HepG2 (cell line): ENCODE measurements around the gene CD300A. TPM values are rescaled to one million over a fixed set of nuclear protein-coding genes. Genes with fewer than 3 reads are reported as not detected.

Experiments
- BCL3 ChIP-seq: sonication (generic); formaldehyde crosslinking; IDR thresholded peaks from 2 replicates; pipeline ENCODE4 v1.5.1; 2020; ENCODE audit warnings: mild to moderate bottlenecking, missing genetic modification reagents, moderate library complexity
- CBFB ChIP-seq: sonication (generic); formaldehyde crosslinking; IDR thresholded peaks from 2 replicates; pipeline ENCODE4 v1.4.0; 2020; ENCODE audit warnings: missing genetic modification reagents
- FOSL1 ChIP-seq: sonication (generic); formaldehyde crosslinking; IDR thresholded peaks from 2 replicates; pipeline ENCODE4 v1.9.0; 2021; ENCODE audit warnings: missing genetic modification reagents, borderline replicate concordance
- JARID2 ChIP-seq: sonication (generic); formaldehyde crosslinking; IDR thresholded peaks from 2 replicates; pipeline ENCODE4 v1.8.1; 2023; ENCODE audit warnings: missing genetic modification reagents, inconsistent platforms; ENCODE audit not compliant: insufficient replicate concordance
- KIAA2018 ChIP-seq: sonication (generic); formaldehyde crosslinking; IDR thresholded peaks from 2 replicates; pipeline ENCODE4 v1.5.0; 2020; ENCODE audit warnings: mild to moderate bottlenecking, missing genetic modification reagents, borderline replicate concordance
- NCOA2 ChIP-seq: sonication (generic); formaldehyde crosslinking; IDR thresholded peaks from 2 replicates; pipeline ENCODE4 v1.8.0; 2022; ENCODE audit warnings: inconsistent platforms
- NKX3-1 ChIP-seq: sonication (generic); formaldehyde crosslinking; IDR thresholded peaks from 2 replicates; pipeline ENCODE4 v1.5.0; 2020; ENCODE audit warnings: missing genetic modification reagents
- SIX4 ChIP-seq: sonication (generic); formaldehyde crosslinking; IDR thresholded peaks from 2 replicates; pipeline ENCODE4 v1.4.0; 2020; ENCODE audit warnings: missing genetic modification reagents
- SP140L ChIP-seq: sonication (generic); formaldehyde crosslinking; IDR thresholded peaks from 2 replicates; pipeline ENCODE4 v1.4.0; 2020; ENCODE audit warnings: missing genetic modification reagents, borderline replicate concordance
- TAF1 ChIP-seq: sonication (generic); formaldehyde crosslinking; IDR thresholded peaks from 2 replicates; pipeline ENCODE4 v1.4.0; 2020; ENCODE audit warnings: missing genetic modification reagents
- TBL1XR1 ChIP-seq: fragments of 150-350 bp; IDR thresholded peaks from 2 replicates; pipeline ENCODE4 v1.6.1; 2014; ENCODE audit warnings: borderline replicate concordance, low read length; ENCODE audit not compliant: partially characterized antibody
- ZFYVE20 ChIP-seq: sonication (generic); formaldehyde crosslinking; IDR thresholded peaks from 2 replicates; pipeline ENCODE4 v1.8.0; 2023; ENCODE audit warnings: low read depth, mild to moderate bottlenecking, moderate library complexity, missing genetic modification reagents, borderline replicate concordance
- ZNF121 ChIP-seq: sonication (generic); formaldehyde crosslinking; IDR thresholded peaks from 2 replicates; pipeline ENCODE4 v1.5.0; 2020; ENCODE audit warnings: mild to moderate bottlenecking, missing genetic modification reagents
- ZNF24 ChIP-seq: fragments of 450-650 bp; IDR thresholded peaks from 2 replicates; pipeline ENCODE4 v1.6.1; 2017; ENCODE audit warnings: antibody characterized with exemption, mild to moderate bottlenecking
- ZNF333 ChIP-seq: sonication (generic); formaldehyde crosslinking; IDR thresholded peaks from 2 replicates; pipeline ENCODE4 v1.4.0; 2020; ENCODE audit warnings: mild to moderate bottlenecking, missing genetic modification reagents, borderline replicate concordance
- ZNF558 ChIP-seq: sonication (generic); formaldehyde crosslinking; IDR thresholded peaks from 2 replicates; pipeline ENCODE4 v1.9.0; 2022; ENCODE audit warnings: mild to moderate bottlenecking, missing genetic modification reagents, borderline replicate concordance
- ZSCAN12 ChIP-seq: sonication (generic); formaldehyde crosslinking; IDR thresholded peaks from 2 replicates; pipeline ENCODE4 v1.9.0; 2021; ENCODE audit warnings: mild to moderate bottlenecking, missing genetic modification reagents
- ZZZ3 ChIP-seq: sonication (generic); formaldehyde crosslinking; IDR thresholded peaks from 2 replicates; pipeline ENCODE4 v1.4.0; 2020; ENCODE audit warnings: missing genetic modification reagents, mild to moderate bottlenecking, borderline replicate concordance
- polyA plus RNA-seq, 8 experiments: library from polyadenylated mRNA; depleted of rRNA in 3 of 8; stranded (reverse) in 7 of 8; unstranded in 1 of 8; fragments of >200 nt; fragmentation: Illumina TruSeq in 4 of 8; extraction: Trizol in 4 of 8; gene quantifications; 2 replicates each; pipeline versions ENCODE4 v1.2.1 to v1.2.3, GENCODE V29; 2011 to 2016; ENCODE audit warnings: low read depth in 4 of 8, missing spikeins in 1 of 8, mixed read lengths in 1 of 8; ENCODE audit not compliant: insufficient read depth in 1 of 8
- total RNA-seq, 5 experiments: library from RNA; depleted of rRNA; stranded (reverse); fragments of >200 nt; fragmentation: Illumina TruSeq; extraction: Trizol; gene quantifications; 2 replicates each; pipeline ENCODE4 v1.2.3, GENCODE V29; 2016; ENCODE audit warnings: low read depth in 1 of 5
- TF ChIP-seq, protein P1 (sequence below): sonication (generic); formaldehyde crosslinking; IDR thresholded peaks from 2 replicates; pipeline ENCODE4 v1.4.0; 2020; ENCODE audit warnings: missing genetic modification reagents

The CD300A gene
- total and polyA plus RNA-seq, 2 of the 13 experiments (the other 11 are each of a cell fraction or from before 2014, with no cell fraction given): not detected

DNA sequence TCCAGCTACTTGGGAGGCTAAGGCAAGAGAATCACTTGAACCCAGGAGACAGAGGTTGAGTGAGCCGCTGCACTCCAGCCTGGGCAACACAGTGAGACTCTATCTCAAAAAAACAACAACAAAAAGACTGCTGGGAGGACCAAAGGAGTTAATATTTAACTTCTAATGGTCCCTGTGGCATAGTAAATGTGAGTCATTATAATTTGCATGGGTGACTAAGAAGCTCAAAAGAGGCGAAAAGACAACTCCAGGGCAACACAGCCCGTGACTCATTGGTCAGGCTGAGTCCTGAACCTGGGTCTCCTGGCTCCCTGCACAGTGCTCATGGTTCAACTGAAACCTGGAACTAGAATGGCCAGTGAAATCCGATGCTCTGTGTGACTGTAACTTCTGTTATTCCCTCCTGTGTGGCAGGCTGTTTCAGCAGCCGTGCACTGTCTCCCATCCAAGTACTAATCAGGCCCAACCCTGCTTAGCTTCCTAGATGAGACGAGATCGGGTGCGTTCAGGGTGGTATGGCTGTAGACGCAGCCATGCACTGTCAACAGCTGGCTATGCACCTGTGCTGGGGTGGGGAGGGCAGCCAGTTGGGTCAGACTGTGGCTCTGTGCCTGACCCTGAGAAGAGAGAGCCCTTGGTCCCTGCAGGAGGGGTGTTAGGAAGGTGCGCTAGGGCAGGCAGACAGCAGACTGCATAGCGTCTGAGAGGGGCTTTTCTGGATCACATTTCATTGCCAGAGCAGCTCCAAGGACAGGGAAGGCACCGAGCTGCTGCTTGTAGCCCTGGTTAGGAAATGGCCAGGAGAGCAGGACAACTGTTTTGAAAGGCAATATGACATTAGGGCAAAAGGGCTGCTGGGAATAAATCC is 49.0 kb upstream of the CD300A start (continued):
- no peak for TF ChIP-seq JARID2 (CRISPR knock-in tag)
- no peak for TF ChIP-seq ZFYVE20 (CRISPR knock-in tag)
- TF ChIP-seq TBL1XR1: peak; percentile 12
- TF ChIP-seq ZNF333: no peak
- TF ChIP-seq, protein P1, sequence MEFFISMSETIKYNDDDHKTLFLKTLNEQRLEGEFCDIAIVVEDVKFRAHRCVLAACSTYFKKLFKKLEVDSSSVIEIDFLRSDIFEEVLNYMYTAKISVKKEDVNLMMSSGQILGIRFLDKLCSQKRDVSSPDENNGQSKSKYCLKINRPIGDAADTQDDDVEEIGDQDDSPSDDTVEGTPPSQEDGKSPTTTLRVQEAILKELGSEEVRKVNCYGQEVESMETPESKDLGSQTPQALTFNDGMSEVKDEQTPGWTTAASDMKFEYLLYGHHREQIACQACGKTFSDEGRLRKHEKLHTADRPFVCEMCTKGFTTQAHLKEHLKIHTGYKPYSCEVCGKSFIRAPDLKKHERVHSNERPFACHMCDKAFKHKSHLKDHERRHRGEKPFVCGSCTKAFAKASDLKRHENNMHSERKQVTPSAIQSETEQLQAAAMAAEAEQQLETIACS (CRISPR knock-in tag): no peak
- peak; percentile 61 for TF ChIP-seq ZNF24
- no peak for TF ChIP-seq ZSCAN12 (CRISPR knock-in tag)
- TF ChIP-seq CBFB (CRISPR knock-in tag): no peak
- peak; percentile 100 for TF ChIP-seq ZNF121 (CRISPR knock-in tag)
- no peak for TF ChIP-seq SP140L (CRISPR knock-in tag)
- TF ChIP-seq FOSL1: peak; percentile 74
- TF ChIP-seq ZZZ3 (CRISPR knock-in tag): no peak
- peak; percentile 39; the same call in 1 of the 2 replicates for TF ChIP-seq TAF1 (CRISPR knock-in tag)
- no peak for TF ChIP-seq BCL3
- TF ChIP-seq ZNF558 (CRISPR knock-in tag): no peak
- TF ChIP-seq NCOA2 (CRISPR knock-in tag): peak; percentile 11; the same call in 1 of the 2 replicates
- TF ChIP-seq NKX3-1 (CRISPR knock-in tag): no peak
- TF ChIP-seq KIAA2018: peak; percentile 50; the same call in 1 of the 2 replicates
- peak; percentile 49 for TF ChIP-seq SIX4 (CRISPR knock-in tag)
